ENCODE data around the gene CNTNAP1. TPM values are rescaled to one million over a fixed set of nuclear protein-coding genes. Genes with fewer than 3 reads are reported as not detected.

CNTNAP1 gene
- total and polyA plus RNA-seq, 10 of the 15 experiments (the other 5 are each of a cell fraction or from before 2014, with no cell fraction given) = 0.95 to 29.9 (median 10.4) TPM

- TF ChIP-seq SKIL (IDR thresholded peaks at IDR 0.05; ENCODE audit: low read depth, poor library complexity, severe bottlenecking) (peak; percentile 100), MLLT1 (IDR thresholded peaks at IDR 0.05) (peak; percentile 97), ATF3 (IDR thresholded peaks at IDR 0.05; ENCODE audit: borderline replicate concordance, extremely low read depth, low read depth, low read length) (no peak), WRNIP1 (IDR thresholded peaks at IDR 0.05; ENCODE audit: borderline replicate concordance, low read depth, low read length) (no peak), ATF2 (IDR thresholded peaks at IDR 0.05; ENCODE audit: low read length) (peak; percentile 97), EP300 (IDR thresholded peaks at IDR 0.05; ENCODE audit: borderline replicate concordance in 1 of 2, control insufficient read depth in 1 of 2, low read depth in 2 of 2, low read length in 2 of 2) (peak; percentile 68 to 95), ESRRA (IDR thresholded peaks at IDR 0.05; ENCODE audit: low read length) (no peak), TBL1XR1 (IDR thresholded peaks at IDR 0.05; ENCODE audit: low read depth, low read length) (peak; percentile 99), POLR2AphosphoS5 (IDR thresholded peaks at IDR 0.05; ENCODE audit: low read length) (0 out of 2 replicates have a peak, but pooled peaks have one; percentile 29), IRF5 (IDR thresholded peaks at IDR 0.05; ENCODE audit: borderline replicate concordance) (no peak), HSF1 (IDR thresholded peaks at IDR 0.05; ENCODE audit: low read depth, low read length) (no peak), ZBTB40 (IDR thresholded peaks at IDR 0.05; ENCODE audit: borderline replicate concordance) (no peak; the same call in 1 of the 2 replicates), CBFB (IDR thresholded peaks at IDR 0.05; ENCODE audit: low read depth) (peak; percentile 97)
Observed at GRCh38 chr17:42704837-42705494, 22.6 kb downstream of the CNTNAP1 start (continued).

Data from GM12878 (cell line).